ENCODE measurements around the gene ENTPD1.
"Not testable (repeated sequence)": the region's sequence is repeated elsewhere in the genome, so short reads cannot be mapped to it uniquely, and the experiment has no call there.

ENTPD1 gene

DNA sequence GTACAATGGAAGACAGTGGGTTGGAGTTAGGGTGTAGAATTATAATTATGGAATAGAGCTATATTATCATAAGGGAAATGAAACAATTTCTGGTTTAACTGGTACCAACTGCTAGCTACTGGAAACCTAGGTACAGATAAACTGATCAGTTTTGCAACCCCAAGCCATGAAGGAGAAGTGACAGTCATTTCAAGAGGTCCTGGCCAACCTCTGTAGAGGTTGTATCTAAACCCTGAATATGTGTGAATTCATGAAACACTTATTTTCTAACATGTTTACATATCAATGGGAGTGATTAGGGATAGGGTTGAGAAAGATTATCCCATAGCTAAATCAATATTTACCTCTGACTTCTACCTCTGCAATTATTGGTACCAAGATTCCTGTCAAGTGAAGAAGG, 121.9 kb downstream of the ENTPD1 start:
- Histone ChIP-seq H3K4me1 (ENCODE audit: control insufficient read depth in 1 of 2, insufficient read depth in 2 of 2, low read length in 2 of 2) (no peaks in the 10 kb centered on the region), H3K4me3 (ENCODE audit: low read depth in 1 of 2, low read length in 2 of 2) (no peak overlapping the region), H3K27ac (ENCODE audit: low read length) (no peak overlapping the region), H3K27me3 (ENCODE audit: low read depth, low read length) (no peaks in the 10 kb centered on the region), H3K36me3 (ENCODE audit: control insufficient read depth in 1 of 2, insufficient read depth in 2 of 2, low read length in 2 of 2) (peaks cover 10 to 26% of the 10 kb centered on the region in 2 donors), H3K9me3 (ENCODE audit: control insufficient read depth in 1 of 2, low read length in 2 of 2) (no peaks in the 10 kb centered on the region)

DNA sequence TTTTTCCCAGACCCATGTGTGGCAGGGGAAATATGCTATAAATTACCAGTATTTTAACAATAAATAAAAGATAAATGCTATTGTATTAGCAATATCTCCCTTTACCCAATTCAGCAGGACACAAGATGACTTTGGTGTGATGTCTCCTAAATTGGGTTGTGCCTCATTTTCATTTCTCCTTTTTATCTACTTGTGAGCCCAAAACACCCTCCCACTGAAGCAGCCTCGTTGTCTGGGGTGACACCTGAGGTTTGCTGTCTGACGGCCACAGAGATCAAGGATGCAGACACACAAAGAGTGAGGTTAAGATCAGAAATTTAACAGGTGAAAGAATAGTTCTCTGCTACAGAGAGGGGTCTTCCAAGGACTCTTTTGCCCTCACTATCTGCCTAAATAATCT, 124.7 kb downstream of the ENTPD1 start:
- no peak overlapping the region for H3K4me3 ChIP-seq (ENCODE audit: low read depth in 1 of 2, low read length in 2 of 2)

DNA sequence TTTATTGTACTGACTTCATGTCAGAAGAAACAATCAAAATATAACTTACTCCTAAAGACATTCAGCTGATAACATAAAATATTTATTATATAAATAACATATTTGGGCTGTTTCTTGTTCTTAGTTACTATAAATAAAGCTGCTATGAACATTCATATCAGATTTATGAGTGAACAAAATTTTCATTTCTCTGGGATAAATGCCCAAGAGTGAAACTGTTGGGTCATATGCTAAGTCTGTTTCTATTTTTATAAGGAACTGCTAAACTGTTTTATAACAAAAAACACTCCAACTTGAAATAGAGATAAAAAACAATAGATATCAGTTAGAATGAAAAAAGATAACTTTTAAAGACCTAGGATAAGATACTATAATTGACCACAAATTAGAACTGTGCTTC, 125.4 kb downstream of the ENTPD1 start:
- peaks cover 5% of the 10 kb centered on the region in 2 donors for H3K36me3 ChIP-seq (ENCODE audit: control insufficient read depth in 1 of 2, insufficient read depth in 2 of 2, low read length in 2 of 2)
- no peak overlapping the region for H3K4me3 ChIP-seq (ENCODE audit: low read depth in 1 of 2, low read length in 2 of 2)
- no peak overlapping the region for H3K27ac ChIP-seq (ENCODE audit: low read length)
- no peaks in the 10 kb centered on the region for H3K4me1 ChIP-seq (ENCODE audit: control insufficient read depth in 1 of 2, insufficient read depth in 2 of 2, low read length in 2 of 2)
- no peaks in the 10 kb centered on the region for H3K27me3 ChIP-seq (ENCODE audit: low read depth, low read length)
- H3K9me3 ChIP-seq (ENCODE audit: control insufficient read depth in 1 of 2, low read length in 2 of 2) = no peaks in the 10 kb centered on the region

More for the DNA sequence above, 124.7 kb downstream of the ENTPD1 start:
- Histone ChIP-seq H3K9me3 (ENCODE audit: control insufficient read depth in 1 of 2, low read length in 2 of 2) (no peaks in the 10 kb centered on the region), H3K36me3 (ENCODE audit: control insufficient read depth in 1 of 2, insufficient read depth in 2 of 2, low read length in 2 of 2) (peaks cover 10 to 11% of the 10 kb centered on the region in 2 donors), H3K27ac (ENCODE audit: low read length) (no peak overlapping the region), H3K27me3 (ENCODE audit: low read depth, low read length) (no peaks in the 10 kb centered on the region), H3K4me1 (ENCODE audit: control insufficient read depth in 1 of 2, insufficient read depth in 2 of 2, low read length in 2 of 2) (no peaks in the 10 kb centered on the region)

DNA sequence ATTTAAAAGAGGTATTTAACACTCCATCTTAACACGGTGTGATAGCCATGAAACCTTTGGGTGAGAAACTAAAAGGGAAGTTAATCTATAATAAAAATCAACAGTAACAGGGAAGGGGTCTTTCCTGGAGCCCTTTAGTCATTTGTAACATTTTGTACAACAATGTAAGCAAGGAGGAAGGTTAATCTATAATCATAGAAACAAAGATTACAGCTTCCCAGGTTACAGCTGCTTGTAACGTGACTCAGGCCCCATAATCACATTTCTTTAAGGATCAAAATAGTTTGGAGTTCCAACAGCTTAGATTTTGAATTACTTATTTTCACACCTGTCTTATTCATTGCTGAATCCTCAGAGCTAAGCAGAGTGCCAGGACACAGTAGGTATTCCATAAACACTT, 133.9 kb downstream of the ENTPD1 start:
- Histone ChIP-seq H3K9me3 (ENCODE audit: control insufficient read depth in 1 of 2, low read length in 2 of 2) (no peaks in the 10 kb centered on the region), H3K27ac (ENCODE audit: low read length) (no peak overlapping the region), H3K4me1 (ENCODE audit: control insufficient read depth in 1 of 2, insufficient read depth in 2 of 2, low read length in 2 of 2) (no peaks in the 10 kb centered on the region), H3K36me3 (ENCODE audit: control insufficient read depth in 1 of 2, insufficient read depth in 2 of 2, low read length in 2 of 2) (peaks cover 0 to 3% of the 10 kb centered on the region in 2 donors), H3K4me3 (ENCODE audit: low read depth in 1 of 2, low read length in 2 of 2) (no peak overlapping the region), H3K27me3 (ENCODE audit: low read depth, low read length) (no peaks in the 10 kb centered on the region)

DNA sequence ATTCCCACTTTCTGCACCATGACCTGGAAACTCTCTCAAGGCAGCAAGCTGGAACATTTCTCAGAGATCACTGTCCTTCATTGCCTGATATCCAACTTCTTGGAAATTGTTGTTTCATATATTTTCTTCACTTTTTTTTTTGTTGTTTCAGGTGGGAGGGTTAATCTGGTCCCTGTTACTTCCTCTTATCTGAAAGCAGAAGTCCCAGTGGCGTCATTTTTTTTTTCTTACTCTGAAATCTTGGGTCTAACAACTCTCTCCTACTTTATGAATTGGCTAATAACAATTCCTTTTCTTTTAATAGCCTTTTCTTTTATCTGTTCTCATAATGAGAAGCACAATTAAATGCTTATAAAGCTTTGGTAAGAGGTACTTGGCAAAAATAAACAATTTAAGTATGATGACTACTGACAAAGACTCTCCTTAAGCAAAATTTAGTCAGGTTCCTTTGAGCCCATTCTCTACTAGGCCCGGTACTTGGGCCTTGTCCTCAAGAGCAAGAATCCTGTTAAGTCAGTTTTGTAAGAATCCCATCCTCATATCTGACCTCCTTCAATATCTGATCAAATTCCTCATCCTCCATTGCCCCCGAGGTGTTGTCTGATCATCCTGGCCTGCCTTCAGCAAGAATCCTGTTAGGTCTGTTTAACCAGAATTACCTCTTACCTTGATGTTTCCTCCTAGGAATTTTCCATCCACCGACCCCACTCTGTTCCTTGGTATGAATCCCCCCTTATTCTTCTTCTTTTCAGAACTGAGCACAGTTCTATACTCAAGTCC, 140.3 kb downstream of the ENTPD1 start:
- no peak overlapping the region for H3K4me3 ChIP-seq (ENCODE audit: low read depth in 1 of 2, low read length in 2 of 2)
- H3K36me3 ChIP-seq (ENCODE audit: control insufficient read depth in 1 of 2, insufficient read depth in 2 of 2, low read length in 2 of 2) = peaks cover 5 to 40% of the 10 kb centered on the region in 2 donors
- H3K27ac ChIP-seq (ENCODE audit: low read length) = no peak overlapping the region
- H3K4me1 ChIP-seq (ENCODE audit: control insufficient read depth in 1 of 2, insufficient read depth in 2 of 2, low read length in 2 of 2) = no peaks in the 10 kb centered on the region
- H3K27me3 ChIP-seq (ENCODE audit: low read depth, low read length) = no peaks in the 10 kb centered on the region
- no peaks in the 10 kb centered on the region for H3K9me3 ChIP-seq (ENCODE audit: control insufficient read depth in 1 of 2, low read length in 2 of 2)

DNA sequence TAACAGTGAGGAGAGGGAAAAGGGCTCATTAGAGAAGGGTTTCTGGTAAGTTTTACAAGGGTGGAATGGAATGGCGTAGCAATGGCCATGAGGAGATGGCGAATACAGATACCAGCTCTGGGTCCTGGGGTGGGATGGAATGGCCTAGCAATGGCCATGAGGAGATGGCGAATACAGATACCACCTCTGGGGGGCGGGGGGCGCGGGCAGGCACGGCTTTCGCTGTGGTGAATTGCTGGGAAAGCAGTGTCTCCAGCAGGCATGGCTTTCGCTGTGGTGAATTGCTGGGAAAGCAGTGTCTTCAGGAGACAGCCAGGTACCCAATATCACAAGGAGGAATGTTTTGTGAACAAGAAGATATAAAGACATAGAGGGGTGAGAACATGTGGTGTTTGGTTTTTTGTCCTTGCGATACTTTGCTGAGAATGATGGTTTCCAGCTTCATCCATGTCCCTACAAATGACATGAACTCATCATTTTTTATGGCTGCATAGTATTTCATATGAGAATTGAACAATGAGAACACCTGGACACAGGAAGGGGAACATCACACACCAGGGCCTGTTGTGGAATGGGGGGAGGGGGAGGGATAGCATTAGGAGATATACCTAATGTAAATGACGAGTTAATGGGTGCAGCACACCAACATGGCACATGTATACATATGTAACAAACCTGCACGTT, 150.1 kb downstream of the ENTPD1 start:
- not testable (repeated sequence) for H3K27ac ChIP-seq (ENCODE audit: low read length); H3K9me3 ChIP-seq (ENCODE audit: control insufficient read depth in 1 of 2, low read length in 2 of 2); H3K4me3 ChIP-seq (ENCODE audit: low read depth in 1 of 2, low read length in 2 of 2); H3K27me3 ChIP-seq (ENCODE audit: low read depth, low read length); H3K4me1 ChIP-seq (ENCODE audit: control insufficient read depth in 1 of 2, insufficient read depth in 2 of 2, low read length in 2 of 2)
- H3K36me3 ChIP-seq (ENCODE audit: control insufficient read depth in 1 of 2, insufficient read depth in 2 of 2, low read length in 2 of 2) = peaks cover 10 to 18% of the 10 kb centered on the region in 2 donors

DNA sequence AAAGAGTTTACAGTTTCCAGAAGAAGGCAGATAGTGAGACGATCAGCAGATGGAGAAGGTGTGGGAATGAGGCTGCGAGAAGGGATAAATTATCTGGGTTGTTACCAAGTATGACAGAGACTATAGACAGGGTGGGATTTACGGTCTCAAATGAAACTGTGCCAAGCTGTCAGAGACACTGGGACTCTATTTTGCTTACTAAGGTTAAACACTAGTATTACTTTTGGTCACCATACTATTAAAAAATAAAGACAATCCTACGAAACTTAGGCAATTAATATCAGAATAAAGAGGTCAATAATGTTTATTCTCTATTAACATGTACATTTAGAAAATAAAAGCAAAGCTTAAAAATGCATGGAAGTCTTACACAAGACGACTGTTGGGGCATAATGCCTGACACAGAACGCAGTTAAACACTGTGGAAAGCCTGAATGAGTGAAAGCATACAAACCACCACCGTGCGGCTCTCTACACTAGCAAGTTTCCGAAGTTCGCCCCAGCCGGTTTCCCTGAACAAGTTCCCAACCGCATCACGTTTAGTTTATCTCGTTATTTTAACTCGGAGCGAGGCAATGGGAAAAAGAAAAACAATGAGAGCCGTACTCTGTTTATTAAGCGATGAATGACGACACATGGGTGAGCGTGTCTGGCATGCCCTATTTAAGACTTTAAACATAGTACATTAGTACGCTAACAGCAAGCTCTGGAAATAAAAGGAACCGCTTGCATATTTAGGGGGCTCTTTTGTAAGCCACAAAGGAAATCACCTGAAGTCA, 150.9 kb downstream of the ENTPD1 start:
- Histone ChIP-seq H3K9me3 (ENCODE audit: control insufficient read depth in 1 of 2, low read length in 2 of 2) (no peaks in the 10 kb centered on the region), H3K36me3 (ENCODE audit: control insufficient read depth in 1 of 2, insufficient read depth in 2 of 2, low read length in 2 of 2) (peaks cover 8 to 18% of the 10 kb centered on the region in 2 donors), H3K4me3 (ENCODE audit: low read depth in 1 of 2, low read length in 2 of 2) (peak overlapping the region; percentile 93), H3K27ac (ENCODE audit: low read length) (peak overlapping the region; percentile 84), H3K4me1 (ENCODE audit: control insufficient read depth in 1 of 2, insufficient read depth in 2 of 2, low read length in 2 of 2) (no peaks in the 10 kb centered on the region), H3K27me3 (ENCODE audit: low read depth, low read length) (no peaks in the 10 kb centered on the region)

DNA sequence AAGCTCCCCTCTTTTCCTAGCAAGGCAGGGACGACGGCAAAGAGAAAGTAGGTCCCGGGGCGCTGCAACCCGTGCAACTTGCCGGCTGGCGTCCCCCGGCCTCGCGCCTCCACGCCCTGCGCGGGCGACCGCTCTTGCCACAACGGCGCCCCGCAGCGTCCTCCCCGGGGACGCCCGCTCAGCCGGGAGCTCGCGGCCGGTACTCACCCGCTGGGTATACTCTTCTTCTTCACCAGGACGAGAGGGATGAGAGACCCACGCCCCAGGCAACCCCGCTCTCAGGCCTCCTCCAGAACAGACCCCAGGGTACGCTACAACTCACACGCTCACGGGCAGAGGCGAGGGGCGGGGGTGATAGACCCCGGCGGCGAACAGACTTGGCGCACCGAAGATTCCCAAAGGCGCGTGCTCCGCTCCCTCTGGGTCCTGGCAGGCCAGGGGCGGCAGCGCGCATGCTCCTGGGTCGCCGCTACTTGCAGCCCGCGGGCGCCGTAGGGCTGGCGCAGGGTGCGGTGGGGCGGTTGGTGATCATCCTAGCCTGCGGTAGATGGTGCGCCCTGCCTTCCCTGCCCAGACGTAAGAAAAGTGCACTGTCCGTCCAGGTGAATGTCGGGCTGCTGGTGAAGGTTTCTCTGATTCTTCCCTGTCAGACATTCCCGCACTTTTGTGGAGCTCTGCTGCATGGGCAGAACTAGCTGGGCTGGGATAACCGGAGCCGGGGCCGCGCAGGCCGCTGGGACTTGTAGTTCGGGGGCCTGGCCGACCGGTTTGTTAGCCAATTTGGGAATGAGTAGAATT, 151.7 kb downstream of the ENTPD1 start, which contains the start of gene CC2D2B:
Gene CC2D2B (plus strand): TSS at position 520 of the 798 bp plus-strand sequence. CDS start 3,349 bp downstream, outside the sequence.
- peak within 1 kb of the TSS; percentile 93 for H3K4me3 ChIP-seq (ENCODE audit: low read depth in 1 of 2, low read length in 2 of 2)
- H3K27me3 ChIP-seq (ENCODE audit: low read depth, low read length) = no peaks in the 10 kb centered on the region
- no peaks in the 10 kb centered on the region for H3K9me3 ChIP-seq (ENCODE audit: control insufficient read depth in 1 of 2, low read length in 2 of 2)
- H3K36me3 ChIP-seq (ENCODE audit: control insufficient read depth in 1 of 2, insufficient read depth in 2 of 2, low read length in 2 of 2) = peaks cover 3 to 12% of the 10 kb centered on the region in 2 donors
- no peaks in the 10 kb centered on the region for H3K4me1 ChIP-seq (ENCODE audit: control insufficient read depth in 1 of 2, insufficient read depth in 2 of 2, low read length in 2 of 2)
- peak within 1 kb of the TSS; percentile 84 for H3K27ac ChIP-seq (ENCODE audit: low read length)

DNA sequence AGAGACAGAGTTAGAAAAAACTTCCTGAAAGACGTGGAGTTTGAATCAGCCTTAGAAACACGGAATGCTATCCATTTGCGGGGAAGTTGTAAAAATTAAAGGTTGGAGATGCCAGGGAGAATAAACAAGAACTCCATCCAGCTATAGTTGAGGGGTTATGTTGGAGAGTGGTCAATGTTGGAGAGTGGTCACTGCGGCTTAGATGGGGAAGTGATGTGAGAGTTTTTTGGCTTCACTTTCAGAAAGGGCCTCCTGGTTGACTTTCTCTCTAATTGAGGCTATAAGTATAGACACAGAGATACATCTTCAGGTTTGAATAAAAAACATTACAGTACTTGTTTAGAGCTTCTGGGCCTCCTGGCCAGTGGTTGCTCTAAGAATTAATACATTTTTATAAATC, 152.5 kb downstream of the ENTPD1 start:
- peak overlapping the region; percentile 93 for H3K4me3 ChIP-seq (ENCODE audit: low read depth in 1 of 2, low read length in 2 of 2)
- H3K27ac ChIP-seq (ENCODE audit: low read length) = no peak overlapping the region
- H3K4me1 ChIP-seq (ENCODE audit: control insufficient read depth in 1 of 2, insufficient read depth in 2 of 2, low read length in 2 of 2) = no peaks in the 10 kb centered on the region
- H3K36me3 ChIP-seq (ENCODE audit: control insufficient read depth in 1 of 2, insufficient read depth in 2 of 2, low read length in 2 of 2) = peaks cover 0 to 9% of the 10 kb centered on the region in 2 donors
- no peaks in the 10 kb centered on the region for H3K27me3 ChIP-seq (ENCODE audit: low read depth, low read length)
- no peaks in the 10 kb centered on the region for H3K9me3 ChIP-seq (ENCODE audit: control insufficient read depth in 1 of 2, low read length in 2 of 2)

DNA sequence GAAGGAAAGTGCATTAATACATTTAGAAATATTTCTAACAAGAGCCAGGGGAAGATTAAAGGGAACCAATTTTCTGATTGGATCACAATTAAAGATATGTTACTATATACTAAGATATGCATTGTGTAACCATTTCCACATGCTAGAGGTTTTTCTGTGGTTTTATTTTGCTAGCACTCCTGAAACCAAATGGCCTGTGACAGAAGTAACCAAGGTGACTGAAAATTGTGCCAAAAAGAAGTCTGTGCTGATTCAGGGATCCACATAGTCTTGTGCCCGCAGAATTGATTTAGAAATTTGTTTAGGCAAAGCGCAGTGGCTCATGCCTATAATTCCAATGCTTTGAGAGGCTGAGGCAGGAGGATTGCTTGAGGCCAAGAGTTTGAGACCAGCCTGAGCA, 153.6 kb downstream of the ENTPD1 start:
- H3K36me3 ChIP-seq (ENCODE audit: control insufficient read depth in 1 of 2, insufficient read depth in 2 of 2, low read length in 2 of 2) = peaks cover 0 to under 1% of the 10 kb centered on the region in 2 donors
- no peaks in the 10 kb centered on the region for H3K9me3 ChIP-seq (ENCODE audit: control insufficient read depth in 1 of 2, low read length in 2 of 2)
- no peak overlapping the region for H3K4me3 ChIP-seq (ENCODE audit: low read depth in 1 of 2, low read length in 2 of 2)
- H3K4me1 ChIP-seq (ENCODE audit: control insufficient read depth in 1 of 2, insufficient read depth in 2 of 2, low read length in 2 of 2) = no peaks in the 10 kb centered on the region
- H3K27ac ChIP-seq (ENCODE audit: low read length) = no peak overlapping the region
- H3K27me3 ChIP-seq (ENCODE audit: low read depth, low read length) = no peaks in the 10 kb centered on the region

All from muscle layer of duodenum (tissue), 2 donors.